HG02763 (cell line): ENCODE data around the gene ABCA7.

ENCODE experiments used
- ATAC-seq: cut with Tn5 transposase; IDR thresholded peaks from one replicate; pipeline ENCODE4 v1.9.1; 2021; ENCODE audit warnings: mild to moderate bottlenecking, moderate library complexity; ENCODE audit not compliant: unreplicated experiment

ABCA7 gene

GRCh38 chr19:1032264-1032867 is 7.5 kb upstream of the ABCA7 start:
- no peak for ATAC-seq

- no peak for ATAC-seq
Measured at GRCh38 chr19:1035998-1036621, 3.8 kb upstream of the ABCA7 start.

GRCh38 chr19:1037621-1038064 is 2.3 kb upstream of the ABCA7 start:
- ATAC-seq = no peak

GRCh38 chr19:1038978-1039645 is 795 bp upstream of the ABCA7 start:
- no peak for ATAC-seq

- ATAC-seq = peak; percentile 43
Measured at GRCh38 chr19:1040476-1041271, 767 bp downstream of the ABCA7 start.

- no peak for ATAC-seq
Measured at GRCh38 chr19:1041272-1041834, 1.4 kb downstream of the ABCA7 start.

GRCh38 chr19:1041835-1042685 is 2.2 kb downstream of the ABCA7 start:
- no peak for ATAC-seq

- no peak for ATAC-seq
Measured at GRCh38 chr19:1042689-1043511, 3.0 kb downstream of the ABCA7 start.

- no peak for ATAC-seq
Measured at GRCh38 chr19:1045247-1045603, 5.3 kb downstream of the ABCA7 start.

GRCh38 chr19:1046117-1046626 is 6.3 kb downstream of the ABCA7 start:
- ATAC-seq = no peak

- ATAC-seq = no peak
Measured at GRCh38 chr19:1046836-1047695, 7.2 kb downstream of the ABCA7 start.

GRCh38 chr19:1047696-1048147 is 7.8 kb downstream of the ABCA7 start:
- ATAC-seq = no peak

- ATAC-seq = no peak
Measured at GRCh38 chr19:1049106-1049505, 9.2 kb downstream of the ABCA7 start.

- no peak for ATAC-seq
Measured at GRCh38 chr19:1049800-1050199, 9.9 kb downstream of the ABCA7 start.

- ATAC-seq = no peak
Measured at GRCh38 chr19:1050989-1051788, 11.3 kb downstream of the ABCA7 start.

GRCh38 chr19:1051791-1052190 is 11.9 kb downstream of the ABCA7 start:
- ATAC-seq = no peak

- no peak for ATAC-seq
Measured at GRCh38 chr19:1052349-1052975, 12.6 kb downstream of the ABCA7 start.
